GM12891 (cell line): ENCODE results near the gene SMIM41.

ENCODE experiments used
- POLR2A ChIP-seq: IDR thresholded peaks from 2 replicates; pipeline ENCODE4 v1.6.1; 2011; ENCODE audit warnings: low read depth, low read length, control low read depth
- POLR2AphosphoS5 ChIP-seq: IDR thresholded peaks from 2 replicates; pipeline ENCODE4 v1.6.1; 2011; ENCODE audit warnings: low read depth, low read length, control low read depth
- SPI1 ChIP-seq: IDR thresholded peaks from 2 replicates; pipeline ENCODE4 v1.6.1; 2011; ENCODE audit warnings: low read depth, low read length, control low read depth

DNA sequence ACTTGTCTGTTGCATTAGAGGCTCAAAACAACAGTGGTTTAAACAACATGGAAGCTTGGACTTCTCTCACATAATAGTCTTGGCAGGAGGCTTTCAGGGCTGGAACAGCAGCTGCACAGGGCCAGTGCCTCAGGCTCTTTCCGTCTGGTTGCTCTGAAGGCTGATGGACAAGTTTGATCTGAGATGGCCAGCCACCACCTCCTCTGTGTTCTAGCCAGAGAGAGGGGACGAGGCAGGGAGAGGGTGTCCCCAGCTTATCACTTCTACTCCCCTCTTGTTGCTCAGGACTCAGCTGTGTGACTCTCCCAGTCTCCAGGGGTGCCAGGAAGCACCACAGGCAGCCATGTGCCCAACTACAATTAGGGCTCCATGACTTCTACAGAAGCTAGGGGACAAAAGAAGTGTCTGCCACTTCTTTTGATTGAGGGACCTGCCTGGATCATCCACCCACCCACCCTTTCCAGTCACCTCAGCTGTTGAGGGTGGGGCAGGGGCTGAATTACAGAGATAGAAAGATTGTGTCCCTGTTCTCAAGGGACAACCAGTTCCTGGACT lies 46.6 kb downstream of the SMIM41 start:
- no peak for TF ChIP-seq SPI1
- TF ChIP-seq POLR2AphosphoS5: no peak
- TF ChIP-seq POLR2A: no peak
